Measurements from ENCODE around the gene SH2B3. TPM values are rescaled to one million over a fixed set of nuclear protein-coding genes. Genes with fewer than 3 reads are reported as not detected.

Gene SH2B3
- total and polyA plus RNA-seq, 2 of the 13 experiments (the other 11 are each of a cell fraction or from before 2014, with no cell fraction given): 6.8 to 6.9 TPM

DNA sequence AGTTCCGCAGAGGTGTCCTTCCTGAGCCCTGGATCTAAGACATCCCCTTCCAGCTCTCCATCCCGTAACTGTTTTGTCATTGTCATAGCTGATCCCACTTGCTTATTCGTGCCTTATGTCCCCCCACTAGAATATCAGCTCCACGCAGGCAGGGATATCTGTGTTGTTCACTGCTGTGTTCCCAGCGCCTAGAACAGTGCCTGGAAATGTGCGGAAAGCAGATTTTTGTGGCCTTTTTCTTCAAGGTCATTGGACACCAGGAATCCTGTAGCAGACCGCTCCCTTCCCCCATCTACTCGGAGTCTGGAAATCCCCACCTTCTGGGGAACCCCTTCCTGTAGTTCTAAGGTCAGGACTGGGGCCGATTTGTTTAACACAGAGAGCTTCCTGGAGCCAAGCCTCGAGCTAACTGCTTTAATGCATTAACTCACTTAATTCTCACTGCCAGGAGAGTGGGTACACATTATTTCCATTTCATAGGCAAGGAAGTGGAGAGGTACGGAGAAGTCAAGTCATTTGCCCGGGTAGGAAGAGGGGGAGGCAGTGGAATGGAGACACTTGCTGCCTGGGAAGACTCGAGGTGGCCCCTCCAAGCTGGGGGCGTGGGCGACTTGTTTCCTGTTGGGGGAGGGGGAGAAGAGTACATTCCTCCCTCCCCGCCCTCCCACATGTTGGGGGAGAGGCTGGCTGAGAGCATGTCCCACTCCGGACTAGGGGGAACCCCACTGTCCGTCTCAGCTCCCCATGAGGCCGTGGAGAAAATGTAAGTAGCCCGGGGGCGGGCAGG is 1.2 kb upstream of the SH2B3 start (continued):
- TF ChIP-seq POLR2G (IDR thresholded peaks at IDR 0.05; ENCODE audit: low read depth, low read length) (peak; percentile 70), MYNN (CRISPR knock-in tag; IDR thresholded peaks at IDR 0.05; ENCODE audit: low read depth) (no peak), KIAA2018 (CRISPR knock-in tag; IDR thresholded peaks at IDR 0.05; ENCODE audit: borderline replicate concordance) (no peak), ZBTB3 (CRISPR knock-in tag; IDR thresholded peaks at IDR 0.05; ENCODE audit: borderline replicate concordance, low read depth) (no peak), KDM5A (IDR thresholded peaks at IDR 0.05; ENCODE audit: borderline replicate concordance, low read length) (no peak), NR2C2 (CRISPR knock-in tag; IDR thresholded peaks at IDR 0.05; ENCODE audit: borderline replicate concordance) (peak; percentile 43; the same call in 1 of the 2 replicates), KDM4B (CRISPR knock-in tag; IDR thresholded peaks at IDR 0.05) (no peak), RARA (CRISPR knock-in tag; IDR thresholded peaks at IDR 0.05) (peak; percentile 47), ZNF891 (CRISPR knock-in tag; IDR thresholded peaks at IDR 0.05) (no peak), GABPA (IDR thresholded peaks at IDR 0.05; ENCODE audit: low read depth, low read length) (no peak), GABPA (CRISPR knock-in tag; IDR thresholded peaks at IDR 0.05; ENCODE audit: low read depth) (peak; percentile 38; the same call in 1 of the 2 replicates), U2AF1 (optimal IDR thresholded peaks at IDR 0.05; ENCODE audit: low read depth, low read length) (no peak), ZNF674 (CRISPR knock-in tag; IDR thresholded peaks at IDR 0.05; ENCODE audit: low read depth) (peak; percentile 70; the same call in 1 of the 2 replicates), XRCC5 (optimal IDR thresholded peaks at IDR 0.05; ENCODE audit: low read length) (peak; percentile 54), ZNF839 (CRISPR knock-in tag; IDR thresholded peaks at IDR 0.05; ENCODE audit: borderline replicate concordance) (no peak), SALL1 (CRISPR knock-in tag; IDR thresholded peaks at IDR 0.05) (no peak)
- TF ChIP-seq, protein P1, sequence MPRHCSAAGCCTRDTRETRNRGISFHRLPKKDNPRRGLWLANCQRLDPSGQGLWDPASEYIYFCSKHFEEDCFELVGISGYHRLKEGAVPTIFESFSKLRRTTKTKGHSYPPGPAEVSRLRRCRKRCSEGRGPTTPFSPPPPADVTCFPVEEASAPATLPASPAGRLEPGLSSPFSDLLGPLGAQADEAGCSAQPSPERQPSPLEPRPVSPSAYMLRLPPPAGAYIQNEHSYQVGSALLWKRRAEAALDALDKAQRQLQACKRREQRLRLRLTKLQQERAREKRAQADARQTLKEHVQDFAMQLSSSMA (CRISPR knock-in tag; IDR thresholded peaks at IDR 0.05): 0 out of 2 replicates have a peak, but pooled peaks have one; percentile 40
- TF ChIP-seq, protein P2, sequence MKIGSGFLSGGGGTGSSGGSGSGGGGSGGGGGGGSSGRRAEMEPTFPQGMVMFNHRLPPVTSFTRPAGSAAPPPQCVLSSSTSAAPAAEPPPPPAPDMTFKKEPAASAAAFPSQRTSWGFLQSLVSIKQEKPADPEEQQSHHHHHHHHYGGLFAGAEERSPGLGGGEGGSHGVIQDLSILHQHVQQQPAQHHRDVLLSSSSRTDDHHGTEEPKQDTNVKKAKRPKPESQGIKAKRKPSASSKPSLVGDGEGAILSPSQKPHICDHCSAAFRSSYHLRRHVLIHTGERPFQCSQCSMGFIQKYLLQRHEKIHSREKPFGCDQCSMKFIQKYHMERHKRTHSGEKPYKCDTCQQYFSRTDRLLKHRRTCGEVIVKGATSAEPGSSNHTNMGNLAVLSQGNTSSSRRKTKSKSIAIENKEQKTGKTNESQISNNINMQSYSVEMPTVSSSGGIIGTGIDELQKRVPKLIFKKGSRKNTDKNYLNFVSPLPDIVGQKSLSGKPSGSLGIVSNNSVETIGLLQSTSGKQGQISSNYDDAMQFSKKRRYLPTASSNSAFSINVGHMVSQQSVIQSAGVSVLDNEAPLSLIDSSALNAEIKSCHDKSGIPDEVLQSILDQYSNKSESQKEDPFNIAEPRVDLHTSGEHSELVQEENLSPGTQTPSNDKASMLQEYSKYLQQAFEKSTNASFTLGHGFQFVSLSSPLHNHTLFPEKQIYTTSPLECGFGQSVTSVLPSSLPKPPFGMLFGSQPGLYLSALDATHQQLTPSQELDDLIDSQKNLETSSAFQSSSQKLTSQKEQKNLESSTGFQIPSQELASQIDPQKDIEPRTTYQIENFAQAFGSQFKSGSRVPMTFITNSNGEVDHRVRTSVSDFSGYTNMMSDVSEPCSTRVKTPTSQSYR (CRISPR knock-in tag; IDR thresholded peaks at IDR 0.05; ENCODE audit: borderline replicate concordance): peak; percentile 87; the same call in 1 of the 2 replicates

All from HepG2 (cell line).